HG02852 (cell line): Measurements from ENCODE around the gene LZTR1.
"Not testable (repeated sequence)": the region's sequence is repeated elsewhere in the genome, so short reads cannot be mapped to it uniquely, and the experiment has no call there.

Experiments
- ATAC-seq: cut with Tn5 transposase; IDR thresholded peaks from one replicate; pipeline ENCODE4 v1.9.1; 2021; ENCODE audit warnings: mild to moderate bottlenecking, moderate library complexity; ENCODE audit not compliant: unreplicated experiment

LZTR1 gene

DNA sequence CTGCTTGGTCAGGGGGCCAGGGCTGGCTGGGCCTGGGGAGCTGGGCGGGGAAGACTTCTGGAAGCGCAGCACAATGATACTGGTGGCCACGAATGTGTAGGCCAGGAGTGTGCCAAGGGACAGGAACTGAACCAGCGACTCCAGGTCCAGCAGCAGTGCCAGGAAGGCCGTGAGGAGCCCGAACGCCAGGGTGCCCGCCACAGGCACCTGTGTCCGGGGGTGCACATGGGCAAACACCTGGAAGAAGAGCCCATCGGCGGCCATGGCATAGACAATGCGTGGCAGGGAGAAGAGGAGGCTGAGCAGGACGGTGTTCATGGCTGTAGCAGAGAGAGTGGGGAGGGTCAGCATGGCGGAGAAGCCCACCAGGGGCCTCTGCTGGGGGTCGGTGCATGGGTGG lies 47.9 kb downstream of the LZTR1 start:
- no peak for ATAC-seq

GRCh38 chr22:21030621-21031544 lies 48.8 kb downstream of the LZTR1 start:
- ATAC-seq: no peak

- no peak for ATAC-seq
Measured at GRCh38 chr22:21031545-21032036, 49.5 kb downstream of the LZTR1 start.

- ATAC-seq: no peak
Measured at GRCh38 chr22:21032037-21032867, 50.2 kb downstream of the LZTR1 start, which contains the start of gene SLC7A4. Gene SLC7A4 (minus strand): TSS chr22:21032561. CDS start chr22:21031812, 749 bp downstream.

GRCh38 chr22:21032868-21033688 lies 51.0 kb downstream of the LZTR1 start:
- ATAC-seq: no peak

DNA sequence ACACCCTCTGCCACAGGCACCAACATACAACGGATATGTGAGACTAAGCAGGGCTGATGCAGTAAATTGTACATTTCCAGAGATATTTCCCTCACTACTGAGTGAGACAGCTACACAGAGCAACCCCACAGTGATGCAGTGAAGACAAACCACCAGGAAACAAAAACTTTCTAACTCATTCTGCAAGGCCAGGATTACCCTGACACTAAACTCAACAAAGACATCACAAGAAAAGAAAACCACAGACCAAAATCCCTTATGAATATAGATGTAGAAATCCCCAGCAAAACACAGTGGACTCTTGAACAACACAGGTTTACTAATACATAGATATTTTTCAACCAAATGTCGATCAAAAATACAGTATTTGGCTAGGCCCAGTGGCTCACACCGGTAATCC lies 51.8 kb downstream of the LZTR1 start:
- no peak for ATAC-seq

GRCh38 chr22:21034989-21035388 lies 52.9 kb downstream of the LZTR1 start:
- no peak for ATAC-seq

DNA sequence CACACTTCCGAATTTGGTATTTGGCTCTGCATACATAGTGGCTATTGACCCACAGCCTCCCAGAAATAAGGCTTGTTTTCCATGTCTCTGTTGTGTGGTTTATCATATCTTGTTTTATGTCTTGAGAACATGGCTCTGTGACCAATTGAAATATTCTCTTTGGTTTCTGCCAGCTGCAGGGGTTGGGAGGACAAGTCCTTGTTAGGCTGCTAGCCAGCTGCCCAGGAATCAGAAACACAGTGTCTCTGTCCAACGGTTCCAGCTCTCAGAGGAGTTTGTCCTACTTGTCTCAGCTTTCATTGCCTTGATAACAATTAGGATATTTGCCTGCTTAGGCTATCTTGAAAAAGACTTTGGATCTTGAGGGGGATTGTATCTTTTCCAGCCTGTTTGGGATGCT lies 56.3 kb downstream of the LZTR1 start:
- no peak for ATAC-seq

GRCh38 chr22:21039158-21039557 lies 57.1 kb downstream of the LZTR1 start:
- ATAC-seq: not testable (repeated sequence)

DNA sequence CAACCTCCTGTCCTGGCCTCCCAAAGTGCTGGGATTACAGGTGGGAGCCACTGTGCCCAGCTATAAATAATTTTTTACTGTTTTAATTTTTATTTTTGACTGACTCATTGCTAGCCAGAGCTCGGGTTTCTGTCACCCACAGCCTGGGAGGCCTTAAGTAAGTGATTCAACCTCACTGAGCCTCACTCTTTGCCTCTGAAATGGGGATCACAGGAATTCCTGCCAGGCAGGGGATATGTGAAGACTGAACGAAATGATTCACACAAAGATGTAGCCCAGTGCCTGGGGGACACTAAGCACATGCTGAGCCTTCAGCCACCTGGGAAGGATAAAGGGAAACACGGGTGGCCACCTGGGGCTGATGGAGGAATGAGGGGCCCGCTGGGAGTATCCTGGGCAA lies 59.8 kb downstream of the LZTR1 start:
- ATAC-seq: no peak

GRCh38 chr22:21042978-21043859 lies 61.1 kb downstream of the LZTR1 start:
- no peak for ATAC-seq

- ATAC-seq: no peak
Measured at GRCh38 chr22:21043860-21044535, 61.9 kb downstream of the LZTR1 start.

DNA sequence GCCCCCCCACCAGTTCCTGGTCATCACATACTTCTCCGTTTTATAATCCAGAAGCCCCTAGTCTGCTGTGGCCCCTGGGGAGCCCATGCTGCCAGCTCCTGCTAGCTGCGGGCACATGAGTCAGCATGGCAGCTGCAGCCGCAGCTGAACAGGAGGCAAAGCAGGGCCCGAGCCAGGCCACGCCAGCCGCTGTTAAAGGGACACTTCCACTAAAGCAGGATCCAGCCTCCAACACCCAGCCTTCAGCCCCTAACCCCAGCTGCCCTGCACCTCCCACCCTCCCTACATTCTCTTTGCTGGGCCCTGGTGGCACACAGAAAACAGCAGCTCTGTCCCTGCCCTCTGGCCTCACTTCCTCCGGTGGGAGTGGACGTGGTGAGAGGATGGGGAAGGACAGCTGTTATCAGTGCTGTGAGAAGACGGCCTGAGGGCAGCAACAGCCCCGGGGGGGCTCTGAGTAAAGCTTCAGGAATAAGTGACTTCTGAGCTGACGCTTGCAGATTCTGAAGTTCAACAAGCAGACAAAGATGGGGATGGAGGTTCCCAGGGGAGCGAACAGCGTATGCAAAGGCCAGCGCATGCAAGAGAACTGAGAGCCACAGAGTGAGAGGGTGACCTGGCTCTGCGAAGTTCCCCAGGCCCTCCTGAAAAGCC lies 63.0 kb downstream of the LZTR1 start:
- no peak for ATAC-seq

DNA sequence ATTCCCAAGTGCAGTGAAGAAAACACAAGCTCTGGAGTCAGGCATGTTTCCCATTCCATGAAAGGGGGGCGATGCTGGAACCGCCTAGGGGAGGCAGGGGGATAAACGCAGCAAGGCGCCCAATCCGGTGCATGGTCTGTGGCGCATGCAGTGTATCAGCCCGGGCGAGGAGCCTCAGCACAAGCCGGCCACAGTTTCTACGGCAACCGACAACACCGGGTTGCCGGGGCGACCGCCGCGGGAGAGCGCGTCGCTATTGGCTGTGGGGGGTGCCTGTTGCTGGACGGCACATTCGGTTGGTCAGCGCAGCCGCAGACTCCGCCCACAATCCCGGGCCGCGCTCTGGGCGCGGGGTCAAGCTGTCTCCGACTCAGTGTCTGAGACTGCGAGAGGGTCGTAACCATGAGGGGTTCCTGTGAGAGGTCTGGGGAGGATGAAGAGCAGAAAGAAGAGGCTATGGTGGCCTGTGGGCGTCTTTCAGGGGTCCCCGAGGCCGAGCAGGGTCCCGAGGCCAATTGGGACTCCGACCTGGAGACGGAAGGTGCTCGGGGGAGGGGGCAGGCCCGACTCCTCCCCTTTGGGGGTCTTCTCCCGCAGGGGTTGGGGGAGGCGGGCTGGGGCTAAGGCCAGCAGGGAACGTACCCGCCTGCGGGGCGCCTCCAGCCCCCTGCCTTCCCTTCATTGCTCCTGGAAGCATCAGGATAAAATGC lies 63.6 kb downstream of the LZTR1 start, which contains the start of gene LRRC74B:
LRRC74B (plus strand) TSS at position 362 of the 710 bp plus-strand sequence; CDS start at position 403, 41 bp downstream.
- ATAC-seq: peak; percentile 73

DNA sequence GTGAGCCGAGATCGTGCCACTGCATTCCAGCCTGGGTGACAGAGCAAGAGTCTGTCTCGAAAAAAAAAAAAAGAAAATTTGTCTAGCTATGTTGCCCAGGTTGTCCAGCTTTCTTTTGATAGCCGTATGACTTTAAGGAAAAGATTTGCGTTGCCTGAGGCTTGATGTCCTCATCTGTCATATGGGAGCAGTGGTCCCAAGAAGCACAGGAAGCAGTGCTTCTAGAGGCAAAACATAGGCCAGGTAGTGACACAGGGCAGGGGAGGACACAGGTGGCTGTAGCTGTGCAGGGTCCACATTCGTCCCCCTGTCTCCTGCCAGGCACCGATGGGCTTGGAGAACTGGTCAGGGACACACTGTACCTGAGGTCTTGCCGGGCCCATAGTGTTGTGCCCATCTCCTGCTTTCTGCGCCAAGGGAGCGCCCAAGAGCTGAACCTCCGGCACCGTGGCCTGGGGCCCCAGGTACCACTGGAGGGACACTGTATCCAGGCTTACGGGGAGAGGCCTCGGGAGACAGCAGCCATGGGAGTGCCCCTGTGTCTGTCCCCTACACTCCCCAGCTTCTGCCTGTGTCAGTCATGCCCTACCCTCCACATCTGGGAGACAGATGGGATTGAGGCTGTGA lies 65.1 kb downstream of the LZTR1 start:
- no peak for ATAC-seq

GRCh38 chr22:21047730-21048129 lies 65.6 kb downstream of the LZTR1 start:
- no peak for ATAC-seq

- not testable (repeated sequence) for ATAC-seq
Measured at GRCh38 chr22:21048448-21048847, 66.4 kb downstream of the LZTR1 start.
